Hepatocyte (in vitro differentiated cells): ENCODE results near the gene TPTE2.

Experiments
- CTCF ChIP-seq: fragments of 200-600 bp; sonication (generic); IDR thresholded peaks from 2 replicates; pipeline ENCODE4 v1.5.1; 2016; ENCODE audit warnings: antibody characterized with exemption, mild to moderate bottlenecking; ENCODE audit not compliant: poor library complexity
- EZH2 ChIP-seq: fragments of 200-600 bp; sonication (generic); IDR thresholded peaks from 2 replicates; pipeline ENCODE4 v1.6.1; 2016; ENCODE audit warnings: antibody characterized with exemption, mild to moderate bottlenecking, borderline replicate concordance
- EZH2phosphoT487 ChIP-seq: fragments of 200-600 bp; sonication (generic); IDR thresholded peaks from one replicate; pipeline ENCODE4 v1.6.1; 2018; ENCODE audit warnings: antibody characterized with exemption, mild to moderate bottlenecking, low read depth, moderate library complexity; ENCODE audit not compliant: unreplicated experiment, severe bottlenecking

DNA sequence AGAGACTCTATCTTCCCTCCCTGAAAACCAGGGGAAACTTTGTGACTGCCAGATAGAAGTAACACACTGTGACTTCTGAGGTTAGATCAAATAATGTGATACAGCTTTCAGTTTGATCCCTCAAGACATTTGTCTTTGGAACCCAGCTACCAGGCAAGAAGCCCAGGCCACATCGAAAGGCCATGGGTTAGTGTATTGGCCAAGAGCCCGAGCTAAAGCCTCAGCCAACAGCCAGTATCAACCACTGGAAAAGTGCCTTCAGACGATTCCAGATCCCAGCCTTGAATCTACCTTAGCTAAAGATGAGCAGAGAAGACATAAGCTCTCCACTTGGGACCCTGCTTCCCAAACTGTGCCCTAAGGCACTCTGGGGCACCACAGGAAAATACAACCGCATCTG, 10.9 kb upstream of the TPTE2 start:
- no peak for TF ChIP-seq CTCF
- TF ChIP-seq EZH2: no peak
- TF ChIP-seq EZH2phosphoT487: no peak
